Glutamatergic neuron (in vitro differentiated cells): ENCODE data around the gene BANF2. TPM values are rescaled to one million over a fixed set of nuclear protein-coding genes. Genes with fewer than 3 reads are reported as not detected.

ENCODE experiments used
- DNase-seq: peaks from one replicate; pipeline ENCODE4 v3.0.0; 2022
- H3K27ac Mint-ChIP-seq: one replicate; pipeline ENCODE4 v1.8.0; 2020; ENCODE audit warnings: mild to moderate bottlenecking, mixed read lengths, inconsistent platforms; ENCODE audit not compliant: unreplicated experiment
- H3K27me3 Mint-ChIP-seq: one replicate; pipeline ENCODE4 v1.8.0; 2020; ENCODE audit warnings: mild to moderate bottlenecking, moderate library complexity, mixed read lengths, inconsistent platforms; ENCODE audit not compliant: unreplicated experiment
- H3K36me3 Mint-ChIP-seq: one replicate; pipeline ENCODE4 v1.8.0; 2020; ENCODE audit warnings: mild to moderate bottlenecking, mixed read lengths, inconsistent platforms; ENCODE audit not compliant: unreplicated experiment
- H3K4me1 Mint-ChIP-seq: one replicate; pipeline ENCODE4 v1.8.0; 2020; ENCODE audit warnings: mild to moderate bottlenecking, low read depth, mixed read lengths, inconsistent platforms; ENCODE audit not compliant: unreplicated experiment
- H3K4me3 Mint-ChIP-seq: one replicate; pipeline ENCODE4 v1.8.0; 2020; ENCODE audit warnings: mild to moderate bottlenecking, mixed read lengths, inconsistent platforms; ENCODE audit not compliant: unreplicated experiment
- H3K9me3 Mint-ChIP-seq: one replicate; pipeline ENCODE4 v1.8.0; 2020; ENCODE audit warnings: mild to moderate bottlenecking, moderate library complexity, mixed read lengths, inconsistent platforms; ENCODE audit not compliant: unreplicated experiment
- CTCF ChIP-seq: fragments of 200-600 bp; sonication (generic); IDR thresholded peaks from one replicate; pipeline ENCODE4 v1.5.0; 2021; ENCODE audit not compliant: partially characterized antibody, unreplicated experiment
- long read RNA-seq: library from polyadenylated mRNA; unstranded; transcript quantifications from one replicate; pipeline ENCODE4 v2.0.0, GENCODE V29; 2020; ENCODE audit not compliant: unreplicated experiment
- total RNA-seq: library from RNA; stranded (reverse); fragmentation: NEBNext Ultra II Directional; extraction: Animal tissue kit (Norgen Biotek cat#: 25700); gene quantifications from one replicate; pipeline ENCODE4 v1.2.1, GENCODE V29; 2021; ENCODE audit not compliant: unreplicated experiment

Gene BANF2
- total RNA-seq = not detected
- long read RNA-seq = 0 reads

DNA sequence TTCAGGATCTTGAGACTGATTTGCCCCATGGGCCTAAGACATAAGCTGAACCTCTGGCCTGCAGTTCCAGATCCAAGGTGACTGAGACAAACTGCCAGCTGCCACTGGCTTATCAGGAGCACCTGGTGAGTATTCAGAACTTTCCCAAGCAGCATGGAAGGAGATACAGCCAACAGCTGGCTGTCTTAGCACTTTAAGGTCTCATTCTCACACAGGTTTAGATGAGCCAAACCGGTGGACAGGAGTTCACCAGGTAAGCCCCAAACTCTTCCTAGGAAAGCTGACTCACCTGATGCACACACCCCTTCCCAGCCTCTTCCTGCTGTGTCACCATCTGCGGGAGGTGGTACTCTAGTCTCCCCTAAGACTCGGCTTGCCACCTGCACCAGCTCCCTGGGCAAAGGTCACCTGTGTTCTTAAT is at the start of gene BANF2:
Gene BANF2, plus strand, starts transcription at position 36 of the 421 bp plus-strand sequence. CDS start 25,060 bp downstream, outside the sequence.
- Mint-ChIP-seq H3K27ac (no peak within 1 kb of the TSS), H3K36me3 (peaks cover 5% of the 10 kb centered on the region), H3K4me3 (no peak within 1 kb of the TSS), H3K9me3 (no peaks in the 10 kb centered on the region), H3K27me3 (peaks cover 7% of the 10 kb centered on the region), H3K4me1 (no peaks in the 10 kb centered on the region)
- no peak for TF ChIP-seq CTCF
- DNase-seq = no peak

GRCh38 chr20:17650301-17651128 is 49.3 kb upstream of the BANF2 start:
- no peaks in the 10 kb centered on the region for H3K36me3 Mint-ChIP-seq
- H3K4me3 Mint-ChIP-seq = no peak overlapping the region
- no peak for DNase-seq
- peaks cover 3% of the 10 kb centered on the region for H3K27me3 Mint-ChIP-seq
- peaks cover 1% of the 10 kb centered on the region for H3K9me3 Mint-ChIP-seq
- TF ChIP-seq CTCF = no peak
- H3K4me1 Mint-ChIP-seq = peaks cover 38% of the 10 kb centered on the region
- H3K27ac Mint-ChIP-seq = no peak overlapping the region

GRCh38 chr20:17651129-17651759 is 48.5 kb upstream of the BANF2 start:
- DNase-seq = no peak
- H3K9me3 Mint-ChIP-seq = peaks cover 1% of the 10 kb centered on the region
- H3K36me3 Mint-ChIP-seq = no peaks in the 10 kb centered on the region
- H3K27me3 Mint-ChIP-seq = peaks cover 3% of the 10 kb centered on the region
- H3K4me1 Mint-ChIP-seq = peaks cover 39% of the 10 kb centered on the region
- no peak overlapping the region for H3K27ac Mint-ChIP-seq
- no peak for TF ChIP-seq CTCF
- H3K4me3 Mint-ChIP-seq = no peak overlapping the region

DNA sequence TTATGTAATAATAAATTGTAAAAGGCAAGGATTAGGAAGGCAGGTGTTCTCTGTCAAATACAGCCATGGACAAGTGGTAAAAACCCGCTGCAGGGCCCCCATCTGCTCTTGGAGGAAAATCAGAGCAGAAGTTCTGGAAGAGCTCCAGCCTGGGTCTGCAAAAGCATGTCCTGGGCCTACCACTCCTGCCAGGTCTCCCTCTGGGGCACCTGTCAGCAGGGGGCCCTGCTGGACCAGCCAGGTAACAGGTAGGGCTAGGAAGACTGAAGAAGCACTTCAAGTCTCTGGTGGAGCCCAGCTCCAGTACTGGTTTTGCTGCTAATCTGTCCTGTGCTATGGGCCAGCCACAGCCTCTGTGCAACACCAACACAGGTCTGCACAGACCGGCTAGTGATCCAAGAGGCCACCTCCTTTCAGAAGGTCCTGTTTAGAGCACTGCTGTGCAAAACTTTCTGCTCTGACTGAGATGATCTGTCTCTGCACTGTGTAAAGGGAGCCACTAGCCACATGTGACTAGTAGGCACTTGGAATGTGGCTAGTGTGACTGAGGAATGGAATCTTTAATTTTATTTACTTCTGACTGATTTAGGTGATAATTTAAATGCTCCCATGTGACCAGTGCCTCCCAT is 47.9 kb upstream of the BANF2 start:
- Mint-ChIP-seq H3K27ac (no peak overlapping the region), H3K4me3 (no peak overlapping the region), H3K9me3 (peaks cover 1% of the 10 kb centered on the region), H3K27me3 (peaks cover 3% of the 10 kb centered on the region), H3K4me1 (peaks cover 38% of the 10 kb centered on the region), H3K36me3 (no peaks in the 10 kb centered on the region)
- no peak for DNase-seq
- no peak for TF ChIP-seq CTCF
